Vein endothelial cell (primary cell): ENCODE results near the gene RNF167. TPM values are rescaled to one million over a fixed set of nuclear protein-coding genes. Genes with fewer than 3 reads are reported as not detected.

Experiments
- small RNA-seq: library from RNA; depleted of rRNA; stranded (forward); fragments of <200 nt; gene quantifications from one replicate; pipeline ENCODE3, GENCODE V24; 2012
- total RNA-seq: library from RNA; depleted of rRNA; stranded (reverse); fragments of >200 nt; gene quantifications from 2 replicates; pipeline ENCODE4 v1.2.3, GENCODE V29; 2012

The RNF167 gene
- total RNA-seq = 39.5 and 40.2 TPM in 2 replicates

DNA sequence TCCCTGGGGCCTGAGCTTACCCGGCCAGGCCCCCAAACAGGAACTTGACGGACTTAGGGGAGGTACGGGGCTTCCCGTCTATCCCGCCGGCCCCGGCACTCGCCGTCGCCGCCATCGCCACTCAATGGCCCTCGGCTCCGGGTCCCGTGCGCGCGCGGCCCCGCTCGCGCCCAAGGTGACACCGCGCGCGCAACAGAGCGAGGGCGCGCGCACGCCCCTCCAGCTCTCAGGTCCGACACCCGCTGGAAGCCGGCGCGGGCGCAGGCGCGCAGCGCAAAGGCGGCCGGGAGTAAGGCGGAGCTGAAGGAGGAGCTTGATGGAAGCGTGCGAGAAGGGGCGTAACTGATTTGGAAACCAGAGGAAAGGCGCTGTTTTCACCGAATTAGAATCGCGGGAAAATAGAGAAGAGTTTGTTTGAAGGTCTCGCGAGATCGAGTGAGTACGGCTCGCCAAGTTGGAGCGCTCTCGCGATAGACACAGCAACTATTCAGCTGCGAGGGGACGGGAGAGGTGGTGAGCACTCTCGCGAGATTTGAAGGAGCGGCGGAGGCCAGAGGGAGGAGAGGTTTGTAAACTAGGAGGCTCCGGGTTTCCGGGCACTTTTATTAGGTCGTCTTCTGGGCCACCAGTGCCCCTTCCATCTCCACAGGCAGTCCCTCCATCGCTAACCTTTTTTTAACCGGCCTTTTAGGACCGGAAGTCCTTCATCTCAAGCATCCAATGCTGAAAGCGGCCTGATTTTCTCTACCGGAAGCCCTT lies at the start of gene RNF167, which contains the start of gene SLC25A11:
RNF167 (plus strand) TSS at position 473 of the 759 bp plus-strand sequence. CDS start 642 bp downstream, outside the sequence.
SLC25A11 (minus strand) TSS at position 251 of the 759 bp plus-strand sequence; CDS start at position 115, 136 bp downstream.

DNA sequence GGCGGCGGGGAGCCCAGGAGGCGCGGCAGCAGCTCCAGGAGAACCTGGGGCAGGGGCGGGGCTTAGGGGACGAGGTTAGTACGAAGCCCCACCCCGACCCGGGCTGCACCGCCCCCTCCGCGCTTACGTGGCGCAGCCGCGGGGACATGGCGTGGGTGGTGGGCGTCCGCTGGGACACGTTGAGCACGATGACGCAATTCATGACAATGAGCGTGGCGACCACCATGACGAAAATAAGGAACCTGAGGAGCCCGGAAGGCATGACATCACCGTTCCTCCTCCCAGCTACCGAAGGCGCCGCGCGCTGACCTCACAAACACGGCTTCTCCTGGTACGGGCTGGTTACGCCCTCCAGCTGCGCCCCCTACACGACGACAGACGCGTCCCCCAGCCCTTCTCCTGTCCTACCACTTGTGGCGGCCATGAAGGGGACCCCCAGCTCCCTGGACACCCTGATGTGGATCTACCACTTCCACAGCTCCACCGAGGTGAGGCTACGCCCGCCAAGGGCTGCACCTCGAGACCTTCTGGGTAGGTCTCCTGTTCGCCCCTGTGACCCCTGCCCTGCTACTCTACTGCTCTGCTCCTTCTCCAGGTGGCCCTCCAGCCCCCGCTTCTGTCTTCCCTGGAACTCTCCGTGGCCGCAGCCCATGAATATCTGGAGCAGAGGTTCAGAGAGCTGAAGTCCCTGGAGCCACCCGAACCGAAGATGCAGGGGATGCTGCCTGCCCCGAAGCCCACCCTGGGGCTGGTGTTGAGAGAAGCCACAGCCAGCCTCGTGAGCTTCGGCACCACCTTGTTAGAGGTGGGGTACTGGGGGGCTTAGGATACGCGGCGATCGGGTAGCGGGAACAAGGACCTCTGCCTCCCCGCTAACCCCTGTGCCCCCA lies 40.5 kb upstream of the RNF167 start, which contains the start of gene C17orf107:
C17orf107 (plus strand) TSS at position 196 of the 890 bp plus-strand sequence; CDS start at position 423, 227 bp downstream.

DNA sequence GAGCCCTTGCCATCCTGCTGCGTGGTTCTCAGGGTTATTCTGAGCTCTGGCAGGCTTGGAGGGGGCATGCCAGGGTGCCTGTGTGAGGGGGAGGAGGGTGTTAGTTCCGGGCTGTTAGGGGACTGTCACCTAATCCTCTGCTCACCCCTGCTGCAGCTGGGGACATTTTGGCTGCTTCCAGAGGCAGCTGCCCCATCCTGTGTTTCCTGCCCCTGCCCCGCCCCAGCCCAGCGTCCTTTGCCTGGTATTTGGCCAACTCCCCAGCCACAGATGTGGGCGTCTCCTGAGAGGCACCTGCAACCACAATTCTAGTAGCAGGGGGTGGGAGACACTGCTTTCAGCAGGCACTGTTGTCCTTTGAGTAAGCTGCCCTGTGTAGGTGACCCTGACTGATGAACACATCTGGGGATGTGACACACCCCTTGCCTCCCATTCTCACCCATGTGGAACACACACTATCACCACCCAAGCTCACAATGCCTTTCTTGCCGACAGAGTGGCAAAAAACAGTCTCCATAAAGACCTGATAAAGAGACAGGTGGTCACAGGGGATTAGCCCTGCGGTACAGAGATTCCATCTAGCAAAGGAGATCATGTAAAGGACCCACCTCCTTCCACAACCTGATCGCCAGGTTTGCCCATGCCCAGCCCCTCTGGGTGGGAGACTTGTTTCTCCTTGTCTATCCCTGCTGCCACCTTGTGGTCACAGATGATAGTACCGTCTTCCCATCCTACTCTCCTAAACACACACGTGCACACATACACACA lies 36.8 kb upstream of the RNF167 start, which contains the start of gene CHRNE:
CHRNE (minus strand) TSS at position 48 of the 768 bp plus-strand sequence; CDS start at position 13, 35 bp downstream.

DNA sequence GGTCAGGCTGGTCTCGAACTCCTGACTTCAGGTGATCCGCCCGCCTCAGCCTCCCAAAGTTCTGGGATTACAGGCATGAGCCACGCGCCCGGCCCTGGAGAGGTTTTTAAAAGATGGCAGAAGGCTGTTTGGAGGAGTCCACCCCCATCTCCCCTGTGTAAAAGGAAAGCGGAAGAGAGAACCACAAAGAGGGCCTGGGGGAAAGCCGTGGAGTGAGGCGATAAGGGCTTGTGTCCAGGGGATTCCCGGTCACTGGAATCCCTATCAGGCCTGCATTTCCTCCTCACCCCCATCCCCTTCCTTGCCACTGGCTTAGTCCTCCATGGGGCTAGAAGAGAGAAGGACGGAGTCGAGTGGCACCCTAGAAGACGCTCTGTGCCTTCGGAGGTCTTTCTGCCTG lies 8.1 kb upstream of the RNF167 start, which contains the start of gene GP1BA:
GP1BA (plus strand) TSS at position 315 of the 400 bp plus-strand sequence. CDS start 328 bp downstream, outside the sequence.

DNA sequence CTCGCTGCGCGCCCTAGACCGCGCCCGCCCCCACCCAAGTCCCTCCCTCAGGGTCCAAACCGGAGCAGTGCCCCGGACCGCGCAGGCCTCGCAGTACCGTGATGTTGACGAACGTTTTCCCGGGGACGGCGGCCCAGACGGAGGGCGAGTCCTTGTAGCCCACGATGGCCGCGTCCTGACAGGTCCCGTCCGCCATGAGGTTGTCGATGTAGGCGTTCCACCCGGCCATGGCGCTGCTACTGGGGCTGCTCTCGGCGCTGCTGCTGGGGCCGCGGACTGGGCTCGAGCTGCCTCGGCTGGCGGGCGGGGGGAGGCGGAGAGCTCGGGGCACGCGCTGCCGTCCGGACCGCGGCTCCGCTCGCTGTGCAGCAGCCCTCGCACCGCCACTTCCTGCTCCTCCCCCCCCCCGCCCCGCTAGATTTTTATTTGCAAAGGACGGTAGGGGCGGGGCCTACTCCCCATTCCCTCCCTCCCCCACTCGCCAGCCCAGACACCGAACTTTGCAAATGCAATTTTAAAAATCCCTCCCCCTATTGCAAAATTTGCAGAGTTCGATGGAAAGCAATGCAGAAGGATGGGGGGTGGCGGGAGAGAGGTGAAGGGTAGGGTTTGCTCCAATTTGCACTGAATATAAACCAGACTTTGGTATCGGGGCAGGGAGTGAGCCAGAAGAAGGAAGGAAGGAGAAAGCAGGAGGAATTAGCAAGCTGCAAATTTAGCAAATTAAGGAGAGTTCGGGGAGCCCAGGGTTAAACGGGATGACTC lies 8.3 kb downstream of the RNF167 start, which contains the start of gene PFN1:
PFN1 (minus strand) TSS at position 365 of the 765 bp plus-strand sequence; CDS start at position 229, 136 bp downstream.

DNA sequence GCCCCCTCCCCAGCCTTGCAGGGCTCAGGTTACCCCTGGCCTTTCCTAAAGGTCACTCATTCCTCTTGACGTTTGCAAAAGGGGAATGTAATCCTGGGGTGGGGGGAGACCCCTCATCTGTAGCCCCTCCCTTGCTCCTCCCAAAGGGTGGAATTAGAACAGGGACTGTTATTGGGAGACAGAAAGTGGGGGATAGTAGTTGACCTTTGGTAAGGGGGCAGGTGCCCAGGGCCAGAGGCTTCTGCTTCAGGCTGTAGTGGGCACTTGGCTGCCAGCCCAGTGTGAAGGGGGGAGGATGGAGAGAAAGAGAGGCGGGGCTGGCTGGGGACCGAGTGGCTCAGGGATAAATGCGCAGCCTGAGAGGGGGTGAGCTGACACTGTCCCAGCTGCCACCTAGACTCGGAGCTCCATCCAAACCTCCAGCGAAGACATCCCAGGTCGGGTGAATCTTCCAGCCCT lies 10.7 kb downstream of the RNF167 start, which contains the start of gene ENO3:
ENO3 (plus strand) TSS at position 374 of the 459 bp plus-strand sequence. CDS start 711 bp downstream, outside the sequence.

DNA sequence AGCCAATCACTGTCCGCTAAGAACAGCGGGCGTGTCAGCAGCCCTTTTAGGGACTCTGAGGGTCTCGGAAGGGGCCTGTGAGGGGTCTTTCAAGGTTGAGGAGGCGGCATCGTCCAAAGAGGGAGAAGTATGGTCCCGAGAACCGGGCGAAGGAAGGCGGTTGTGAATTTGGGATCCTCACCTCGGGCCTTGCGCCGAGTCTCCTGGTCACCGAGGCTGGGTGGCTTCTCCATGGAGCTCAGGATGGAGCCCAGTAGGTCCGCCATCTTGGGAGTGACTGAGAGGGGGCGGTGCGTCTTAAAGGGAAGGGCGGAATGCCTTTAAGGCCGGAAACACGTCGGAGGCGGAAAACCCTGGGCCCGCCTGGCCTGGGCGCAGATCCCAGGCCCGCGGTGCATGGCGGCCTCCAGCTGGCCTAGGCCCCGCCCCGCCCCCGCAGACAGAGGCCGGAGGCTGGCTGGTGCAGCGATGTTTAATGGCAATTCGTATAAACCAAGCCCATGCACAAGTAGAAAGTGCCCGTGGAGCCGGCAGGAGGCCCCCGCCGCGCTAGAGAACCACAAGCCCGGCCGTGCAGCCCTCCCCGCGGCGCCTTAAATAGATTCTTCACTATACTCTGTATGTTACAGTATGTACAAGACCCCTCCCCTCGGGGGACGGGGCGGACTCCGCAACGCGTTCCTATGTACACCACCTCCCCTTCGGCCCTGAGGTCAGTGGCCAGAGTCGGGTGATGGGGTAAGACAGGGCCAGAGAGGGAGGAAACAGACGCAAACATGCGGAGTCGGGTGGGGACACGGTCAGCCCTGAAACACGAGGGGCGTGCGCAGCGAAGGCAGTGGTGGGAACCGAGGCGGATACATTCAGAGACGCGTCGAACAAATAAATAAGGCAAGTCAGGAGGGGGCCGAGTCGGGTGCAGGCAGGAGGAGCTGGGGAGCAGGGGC lies 27.7 kb downstream of the RNF167 start, which contains the start of gene SPAG7:
SPAG7 (minus strand) TSS at position 279 of the 947 bp plus-strand sequence; CDS start at position 266, 13 bp downstream.

DNA sequence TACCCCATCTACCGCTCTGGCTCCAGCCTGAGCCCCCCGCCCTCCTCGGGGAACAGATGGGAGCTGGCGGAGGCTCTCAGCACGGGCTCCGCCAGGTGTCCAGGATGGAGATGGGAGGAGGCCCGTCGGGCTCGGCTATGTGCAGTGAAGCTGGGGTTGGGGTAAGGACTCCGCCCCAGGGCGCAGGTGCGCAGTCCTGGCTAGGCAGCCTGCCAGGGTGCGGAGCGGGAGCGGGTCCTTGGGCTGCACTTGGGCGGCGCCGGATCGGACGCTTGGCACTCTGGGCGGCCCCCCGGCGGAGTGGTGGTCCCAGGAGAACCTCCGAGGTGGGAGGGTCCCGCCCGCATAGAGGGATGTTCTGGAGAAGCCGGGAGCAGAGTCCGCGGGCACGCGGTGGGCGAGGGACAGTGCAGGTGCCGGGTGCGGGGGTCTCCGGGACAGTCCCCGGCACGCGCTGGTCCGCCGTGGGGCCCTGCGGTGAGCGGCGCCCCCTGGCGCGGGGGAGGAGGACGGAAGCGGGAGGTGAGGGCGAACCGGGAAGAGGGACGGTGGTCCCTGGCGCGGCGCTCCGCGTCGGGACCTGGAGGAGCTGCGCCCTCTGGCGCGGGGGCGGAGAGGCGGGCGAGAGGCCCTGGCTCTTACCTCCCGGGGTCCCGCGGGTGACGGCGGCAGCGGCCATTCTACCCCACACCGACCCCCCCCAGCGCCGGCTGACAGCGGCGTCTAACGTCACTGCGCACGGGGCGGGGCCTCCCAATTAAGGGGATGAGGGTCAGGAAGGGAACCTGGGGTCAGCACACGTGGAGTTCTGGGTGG lies 47.1 kb downstream of the RNF167 start, which contains the start of gene CAMTA2:
CAMTA2 (minus strand) TSS at position 725 of the 816 bp plus-strand sequence. CDS start 1,453 bp downstream, outside the sequence.

Small RNA genes lying within 50 kb of the gene (small RNA-seq; reads per million reads assigned to genes)
- gene MIR6864 (0.19 reads per million), gene MIR6865 (not detected)

Other genes with a start within 250 kb of the RNF167 start
- 26.5 and 29.7 TPM in 2 replicates for gene PELP1, start 236.1 kb upstream of the RNF167 start, total RNA-seq
- gene ARRB2, start 229.6 kb upstream of the RNF167 start, total RNA-seq = 11.8 and 12.4 TPM in 2 replicates
- gene MED11, start 208.8 kb upstream of the RNF167 start, total RNA-seq = 13.8 and 14.4 TPM in 2 replicates
- under 0.01 TPM in 1 of 2 replicates, not detected in the other for gene ZMYND15, start 200.4 kb upstream of the RNF167 start, total RNA-seq
- gene CXCL16, start 200.3 kb upstream of the RNF167 start, total RNA-seq = 2.0 and 3.9 TPM in 2 replicates
- gene TM4SF5, start 168.4 kb upstream of the RNF167 start, total RNA-seq = not detected in 2 replicates
- gene VMO1, start 153.9 kb upstream of the RNF167 start, total RNA-seq = not detected in 2 replicates
- gene GLTPD2, start 151.3 kb upstream of the RNF167 start, total RNA-seq = not detected in 2 replicates
- 154 and 158 TPM in 2 replicates for gene PSMB6, start 144.1 kb upstream of the RNF167 start, total RNA-seq
- 35.3 and 38.9 TPM in 2 replicates for gene PLD2, start 133.1 kb upstream of the RNF167 start, total RNA-seq
- 57.6 and 66.6 TPM in 2 replicates for gene MINK1, start 106.9 kb upstream of the RNF167 start, total RNA-seq
- gene C17orf107, start 40.7 kb upstream of the RNF167 start, total RNA-seq = 1.1 and 1.3 TPM in 2 replicates
- gene CHRNE, start 37.2 kb upstream of the RNF167 start, total RNA-seq = 0.65 and 3.0 TPM in 2 replicates
- not detected in 2 replicates for gene GP1BA, start 8.0 kb upstream of the RNF167 start, total RNA-seq
- 40.4 and 59.4 TPM in 2 replicates for gene SLC25A11, start 222 bp upstream of the RNF167 start, total RNA-seq
- 506 and 560 TPM in 2 replicates for gene PFN1, start 8.3 kb downstream of the RNF167 start, total RNA-seq
- gene ENO3, start 10.9 kb downstream of the RNF167 start, total RNA-seq = 1.5 and 1.6 TPM in 2 replicates
- gene SPAG7, start 27.5 kb downstream of the RNF167 start, total RNA-seq = 40.2 and 45.6 TPM in 2 replicates
- 8.2 and 10.0 TPM in 2 replicates for gene CAMTA2, start 47.4 kb downstream of the RNF167 start, total RNA-seq
- 0.33 and 0.48 TPM in 2 replicates for gene INCA1, start 57.3 kb downstream of the RNF167 start, total RNA-seq
- 116 and 123 TPM in 2 replicates for gene KIF1C, start 57.7 kb downstream of the RNF167 start, total RNA-seq
- gene SLC52A1, start 95.2 kb downstream of the RNF167 start, total RNA-seq = 0.33 TPM in 1 of 2 replicates, not detected in the other
- gene ZFP3, start 138.2 kb downstream of the RNF167 start, total RNA-seq = 2.0 and 2.7 TPM in 2 replicates
- gene ZNF232, start 171.6 kb downstream of the RNF167 start, total RNA-seq = 5.3 and 6.5 TPM in 2 replicates
- gene USP6, start 175.8 kb downstream of the RNF167 start, total RNA-seq = not detected in 2 replicates